Stomach (tissue), 4 donors: ENCODE data around the gene LORICRIN.

ENCODE experiments used
- CTCF ChIP-seq, 7 experiments: fragments of 450-650 bp in 4 of 7; fragments of 200-600 bp in 3 of 7; sonication (generic) in 3 of 7; IDR thresholded peaks; one replicate each; pipeline ENCODE4 v1.5.1; 2016 to 2019; ENCODE audit warnings: antibody characterized with exemption in 7 of 7, control low read depth in 2 of 7, mild to moderate bottlenecking in 1 of 7
- EP300 ChIP-seq: sonication (generic); formaldehyde crosslinking; IDR thresholded peaks from one replicate; pipeline ENCODE4 v1.6.1; 2017; ENCODE audit warnings: antibody characterized with exemption
- POLR2A ChIP-seq, 4 donors: fragments of 450-650 bp; IDR thresholded peaks; one replicate each; pipeline ENCODE4 v1.6.1; 2016; ENCODE audit warnings: antibody characterized with exemption in 4 of 4, control low read depth in 2 of 4, mild to moderate bottlenecking in 1 of 4, moderate library complexity in 1 of 4
- POLR2AphosphoS5 ChIP-seq, 3 donors: sonication (generic); formaldehyde crosslinking; IDR thresholded peaks; one replicate each; pipeline ENCODE4 v1.6.1; 2016; ENCODE audit warnings: antibody characterized with exemption in 3 of 3

GRCh38 chr1:153259387-153259786 lies at the start of gene LORICRIN:
- no peak for TF ChIP-seq POLR2AphosphoS5 (IDR thresholded peaks at IDR 0.05)
- no peak for TF ChIP-seq CTCF (IDR thresholded peaks at IDR 0.05)
- TF ChIP-seq POLR2A (IDR thresholded peaks at IDR 0.05) = no peak
- TF ChIP-seq EP300 = no peak
